Thoracic aorta (tissue), 2 donors: ENCODE data around the gene COPS4. TPM values are rescaled to one million over a fixed set of nuclear protein-coding genes. Genes with fewer than 3 reads are reported as not detected.

Source experiments
- ATAC-seq: fragments of 150-250 bp; one replicate; pipeline ENCODE4 v1.8.0; 2017; ENCODE audit warnings: low read depth; ENCODE audit not compliant: insufficient number of reproducible peaks, low FRiP score
- DNase-seq: peaks from one replicate; pipeline ENCODE4 v3.0.0-alpha.2; 2020; ENCODE audit warnings: low spot score
- H3K27ac ChIP-seq, 2 donors: fragments of 200-600 bp; sonication (generic); 1 replicate in 1 of 2; 2 replicates in 1 of 2; pipeline ENCODE4 v1.5.1; 2016; ENCODE audit warnings: mild to moderate bottlenecking in 2 of 2, moderate library complexity in 2 of 2
- H3K27me3 ChIP-seq: fragments of 200-600 bp; sonication (generic); replicated peaks from 2 replicates; pipeline ENCODE4 v1.6.0; 2016; ENCODE audit warnings: mild to moderate bottlenecking; ENCODE audit not compliant: insufficient read depth
- H3K36me3 ChIP-seq: fragments of 200-600 bp; sonication (generic); one replicate; pipeline ENCODE4 v1.5.1; 2016
- H3K4me1 ChIP-seq, 2 donors: fragments of 200-600 bp; sonication (generic); 1 replicate in 1 of 2; 2 replicates in 1 of 2; pipeline versions ENCODE4 v1.5.1 to v1.6.0; 2016; ENCODE audit warnings: low read depth in 2 of 2, mild to moderate bottlenecking in 1 of 2; ENCODE audit not compliant: control insufficient read depth in 1 of 2
- H3K4me3 ChIP-seq: fragments of 200-600 bp; sonication (generic); 2 replicates; pipeline ENCODE4 v1.5.1; 2016; ENCODE audit warnings: mild to moderate bottlenecking
- H3K9me3 ChIP-seq: fragments of 200-600 bp; sonication (generic); 2 replicates; pipeline ENCODE4 v1.5.1; 2016
- CTCF ChIP-seq: fragments of 200-600 bp; sonication (generic); IDR thresholded peaks from one replicate; pipeline ENCODE4 v1.5.1; 2019; ENCODE audit warnings: antibody characterized with exemption
- total RNA-seq, 2 donors: library from RNA; depleted of rRNA; stranded (reverse); fragments of >200 nt; gene quantifications; one replicate each; pipeline versions ENCODE4 v1.1.0 to v1.2.3, GENCODE V29; 2016

The COPS4 gene
- total RNA-seq, 2 donors from 2014 or later: 40.3 to 70.7 TPM

- ATAC-seq (no peak), DNase-seq (no peak)
- Histone ChIP-seq H3K4me1 (no peaks in the 10 kb centered on the region), H3K27me3 (no peaks in the 10 kb centered on the region), H3K9me3 (no peaks in the 10 kb centered on the region), H3K27ac (no peak overlapping the region), H3K4me3 (no peak overlapping the region), H3K36me3 (no peaks in the 10 kb centered on the region)
- TF ChIP-seq CTCF: no peak
These were observed 77.2 kb downstream of the COPS4 start for GRCh38 chr4:83112231-83112630.

GRCh38 chr4:83112678-83113428, 77.9 kb downstream of the COPS4 start:
- no peak overlapping the region for H3K27ac ChIP-seq
- no peak for ATAC-seq

GRCh38 chr4:83113429-83113786, 78.4 kb downstream of the COPS4 start:
- Histone ChIP-seq H3K4me3 (no peak overlapping the region), H3K36me3 (no peaks in the 10 kb centered on the region), H3K27ac (no peak overlapping the region), H3K27me3 (no peaks in the 10 kb centered on the region), H3K9me3 (no peaks in the 10 kb centered on the region), H3K4me1 (no peaks in the 10 kb centered on the region)
- ATAC-seq (no peak), DNase-seq (no peak)
- TF ChIP-seq CTCF: no peak

More at GRCh38 chr4:83112678-83113428, 77.9 kb downstream of the COPS4 start:
- H3K27me3 ChIP-seq: no peaks in the 10 kb centered on the region
- no peak for DNase-seq
- H3K4me3 ChIP-seq: no peak overlapping the region
- no peaks in the 10 kb centered on the region for H3K36me3 ChIP-seq
- TF ChIP-seq CTCF: no peak
- H3K9me3 ChIP-seq: no peaks in the 10 kb centered on the region
- H3K4me1 ChIP-seq: no peaks in the 10 kb centered on the region

- Histone ChIP-seq H3K4me3 (no peak within 1 kb of the TSS), H3K4me1 (no peaks in the 10 kb centered on the region), H3K27ac (no peak within 1 kb of the TSS), H3K9me3 (no peaks in the 10 kb centered on the region), H3K27me3 (no peaks in the 10 kb centered on the region), H3K36me3 (no peaks in the 10 kb centered on the region)
- DNase-seq: no peak
- no peak for ATAC-seq
- no peak for TF ChIP-seq CTCF
These were observed 79.6 kb downstream of the COPS4 start, which contains the start of gene PLAC8 for GRCh38 chr4:83114576-83114975. Gene PLAC8, minus strand, starts transcription at chr4:83114729. Its CDS starts 6,808 bp downstream, at chr4:83107921.

- H3K36me3 ChIP-seq: no peaks in the 10 kb centered on the region
- no peaks in the 10 kb centered on the region for H3K27me3 ChIP-seq
- no peak for TF ChIP-seq CTCF
- no peak for DNase-seq
- H3K4me3 ChIP-seq: no peak overlapping the region
- H3K27ac ChIP-seq: no peak overlapping the region
- ATAC-seq: no peak
- H3K9me3 ChIP-seq: no peaks in the 10 kb centered on the region
- H3K4me1 ChIP-seq: no peaks in the 10 kb centered on the region
These were observed 80.0 kb downstream of the COPS4 start for GRCh38 chr4:83115000-83115399.
